Hepatocyte (in vitro differentiated cells): Measurements from ENCODE around the gene SH3YL1. TPM values are rescaled to one million over a fixed set of nuclear protein-coding genes. Genes with fewer than 3 reads are reported as not detected.

ENCODE experiments used
- DNase-seq: peaks from one replicate; pipeline ENCODE4 v3.0.0-alpha.2; 2016; ENCODE audit warnings: low spot score
- H2AFZ ChIP-seq: fragments of 200-600 bp; sonication (generic); 2 replicates; pipeline ENCODE4 v1.6.0; 2016; ENCODE audit warnings: antibody characterized with exemption, mild to moderate bottlenecking
- H3K27ac ChIP-seq: fragments of 200-600 bp; sonication (generic); 2 replicates; pipeline ENCODE4 v1.5.1; 2016; ENCODE audit warnings: mild to moderate bottlenecking
- H3K27me3 ChIP-seq: fragments of 200-600 bp; sonication (generic); 2 replicates; pipeline ENCODE4 v1.6.1; 2016
- H3K36me3 ChIP-seq: fragments of 200-600 bp; sonication (generic); replicated peaks from 2 replicates; pipeline ENCODE4 v1.5.1; 2016; ENCODE audit warnings: low read depth; ENCODE audit not compliant: insufficient read depth
- H3K4me1 ChIP-seq: fragments of 200-600 bp; sonication (generic); 2 replicates; pipeline ENCODE4 v1.5.1; 2016; ENCODE audit warnings: mild to moderate bottlenecking, moderate library complexity; ENCODE audit not compliant: insufficient read depth
- H3K4me2 ChIP-seq: fragments of 200-600 bp; sonication (generic); 2 replicates; pipeline ENCODE4 v1.6.0; 2016
- H3K4me3 ChIP-seq: fragments of 200-600 bp; sonication (generic); 2 replicates; pipeline ENCODE4 v1.5.1; 2016; ENCODE audit warnings: mild to moderate bottlenecking
- H3K79me2 ChIP-seq: fragments of 200-600 bp; sonication (generic); 2 replicates; pipeline ENCODE4 v1.6.0; 2017; ENCODE audit warnings: mild to moderate bottlenecking
- H3K9me2 ChIP-seq: fragments of 200-600 bp; sonication (generic); replicated peaks from 2 replicates; pipeline ENCODE4 v1.6.0; 2017; ENCODE audit warnings: mild to moderate bottlenecking; ENCODE audit not compliant: insufficient read depth
- H3K9me3 ChIP-seq: fragments of 200-600 bp; sonication (generic); 2 replicates; pipeline ENCODE4 v1.5.1; 2016; ENCODE audit warnings: low read depth, mild to moderate bottlenecking
- H4K20me1 ChIP-seq: fragments of 200-600 bp; sonication (generic); 2 replicates; pipeline ENCODE4 v1.6.0; 2016; ENCODE audit warnings: mild to moderate bottlenecking; ENCODE audit not compliant: insufficient read depth, poor library complexity, severe bottlenecking
- CTCF ChIP-seq: fragments of 200-600 bp; sonication (generic); IDR thresholded peaks from 2 replicates; pipeline ENCODE4 v1.5.1; 2016; ENCODE audit warnings: antibody characterized with exemption, mild to moderate bottlenecking; ENCODE audit not compliant: poor library complexity
- EZH2 ChIP-seq: fragments of 200-600 bp; sonication (generic); IDR thresholded peaks from 2 replicates; pipeline ENCODE4 v1.6.1; 2016; ENCODE audit warnings: antibody characterized with exemption, mild to moderate bottlenecking, borderline replicate concordance
- EZH2phosphoT487 ChIP-seq: fragments of 200-600 bp; sonication (generic); IDR thresholded peaks from one replicate; pipeline ENCODE4 v1.6.1; 2018; ENCODE audit warnings: antibody characterized with exemption, mild to moderate bottlenecking, low read depth, moderate library complexity; ENCODE audit not compliant: unreplicated experiment, severe bottlenecking
- WGBS: methylation state at CpG from one replicate; pipeline ENCODE4 v1.1.6; 2016; ENCODE audit warnings: low lambda C conversion rate; ENCODE audit errors: missing lambda C conversion rate; 5-methylcytosine and 5-hydroxymethylcytosine counted together
- polyA plus RNA-seq: library from polyadenylated mRNA; unstranded; fragments of >200 nt; fragmentation: Nextera tagmentation; extraction: Ambion mirVana; gene quantifications from 2 replicates; pipeline ENCODE4 v1.2.1, GENCODE V29; 2016
- total RNA-seq: library from RNA; depleted of rRNA; stranded (reverse); fragments of >200 nt; gene quantifications from 2 replicates; pipeline ENCODE4 v1.2.3, GENCODE V29; 2014

SH3YL1 gene
- total and polyA plus RNA-seq, 2 experiments from 2014 or later: 36.3 to 99.8 TPM

GRCh38 chr2:257429-257828, 6.4 kb downstream of the SH3YL1 start:
- H3K4me1 ChIP-seq: peaks cover 19% of the 10 kb centered on the region
- H3K9me3 ChIP-seq: no peaks in the 10 kb centered on the region
- peaks cover 57% of the 10 kb centered on the region for H3K79me2 ChIP-seq
- no peak for TF ChIP-seq CTCF
- H2AFZ ChIP-seq: no peak overlapping the region
- H3K27ac ChIP-seq: no peak overlapping the region
- no peak overlapping the region for H3K4me3 ChIP-seq
- no peaks in the 10 kb centered on the region for H3K27me3 ChIP-seq
- H3K4me2 ChIP-seq: no peak overlapping the region
- 95% methylated on average over 3 of the region's 3 CpGs for WGBS
- H3K9me2 ChIP-seq: no peaks in the 10 kb centered on the region
- H4K20me1 ChIP-seq: no peaks in the 10 kb centered on the region
- no peaks in the 10 kb centered on the region for H3K36me3 ChIP-seq
- DNase-seq: no peak

- no peak overlapping the region for H2AFZ ChIP-seq
- H3K36me3 ChIP-seq: no peaks in the 10 kb centered on the region
- no peak overlapping the region for H3K4me2 ChIP-seq
- no peak for TF ChIP-seq CTCF
- no peak for TF ChIP-seq EZH2
- no peak for TF ChIP-seq EZH2phosphoT487
- H3K4me3 ChIP-seq: no peak overlapping the region
- no peak overlapping the region for H3K27ac ChIP-seq
- H3K27me3 ChIP-seq: no peaks in the 10 kb centered on the region
- H4K20me1 ChIP-seq: no peaks in the 10 kb centered on the region
- 89% methylated on average over 3 of the region's 3 CpGs for WGBS
- no peaks in the 10 kb centered on the region for H3K9me3 ChIP-seq
- no peak for DNase-seq
- H3K4me1 ChIP-seq: peaks cover 10% of the 10 kb centered on the region
- H3K9me2 ChIP-seq: no peaks in the 10 kb centered on the region
- H3K79me2 ChIP-seq: peaks cover 45% of the 10 kb centered on the region
Observed at GRCh38 chr2:256094-256493, 7.7 kb downstream of the SH3YL1 start.

DNA sequence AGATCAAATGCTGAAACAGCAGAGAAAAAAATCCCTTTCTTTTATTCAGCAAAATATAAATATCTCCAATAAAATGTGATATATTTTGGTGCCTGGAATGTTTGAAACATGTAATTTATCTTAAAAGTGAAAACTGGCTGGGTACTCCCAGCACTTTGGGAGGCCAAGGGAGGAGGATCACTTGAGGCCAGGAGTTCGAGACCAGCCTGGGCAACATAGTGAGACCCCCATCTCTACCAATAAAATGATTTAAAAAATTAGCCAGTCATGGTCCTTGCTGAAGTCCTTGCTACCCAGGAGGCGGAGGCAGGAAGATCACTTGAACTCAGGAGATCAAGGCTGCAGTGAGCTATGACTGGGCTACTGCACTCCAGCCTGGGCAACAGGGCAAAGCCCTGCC, 8.6 kb downstream of the SH3YL1 start:
- no peaks in the 10 kb centered on the region for H3K36me3 ChIP-seq
- no peaks in the 10 kb centered on the region for H3K9me3 ChIP-seq
- H3K4me1 ChIP-seq: peaks cover 4% of the 10 kb centered on the region
- no peak overlapping the region for H3K4me3 ChIP-seq
- no peaks in the 10 kb centered on the region for H4K20me1 ChIP-seq
- no peaks in the 10 kb centered on the region for H3K27me3 ChIP-seq
- peaks cover 42% of the 10 kb centered on the region for H3K79me2 ChIP-seq
- H3K27ac ChIP-seq: no peak overlapping the region
- TF ChIP-seq EZH2 (no peak), EZH2phosphoT487 (no peak), CTCF (no peak)
- H3K4me2 ChIP-seq: no peak overlapping the region
- DNase-seq: no peak
- WGBS: 88% methylated on average over 2 of the region's 2 CpGs
- H3K9me2 ChIP-seq: no peaks in the 10 kb centered on the region
- no peak overlapping the region for H2AFZ ChIP-seq

DNA sequence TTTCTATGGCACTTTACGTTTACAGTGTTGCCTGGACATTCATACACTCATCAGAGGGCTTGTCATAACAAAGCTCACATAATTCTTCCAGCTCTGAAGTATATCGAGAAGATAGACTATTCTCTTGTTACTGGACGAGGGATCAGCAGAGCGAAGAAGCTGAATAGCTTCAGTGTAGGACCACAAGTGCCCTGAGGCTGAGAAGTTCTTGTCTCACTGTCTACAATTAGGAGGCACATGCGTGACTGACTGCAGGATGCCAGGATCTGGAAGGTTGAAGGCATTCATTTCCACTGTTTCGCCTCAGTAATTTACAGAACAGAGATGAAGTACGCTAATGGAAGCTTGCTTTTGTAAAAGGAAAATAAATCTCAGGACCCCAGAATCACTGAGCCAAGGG, 9.6 kb downstream of the SH3YL1 start:
- no peak for DNase-seq
- Histone ChIP-seq H3K9me3 (no peaks in the 10 kb centered on the region), H3K9me2 (no peaks in the 10 kb centered on the region), H3K27ac (no peak overlapping the region), H2AFZ (no peak overlapping the region), H4K20me1 (no peaks in the 10 kb centered on the region), H3K4me2 (no peak overlapping the region), H3K79me2 (peaks cover 32% of the 10 kb centered on the region), H3K4me3 (no peak overlapping the region), H3K27me3 (no peaks in the 10 kb centered on the region), H3K4me1 (no peaks in the 10 kb centered on the region), H3K36me3 (no peaks in the 10 kb centered on the region)
- WGBS: 74% methylated on average over 7 of the region's 7 CpGs
- no peak for TF ChIP-seq EZH2
- no peak for TF ChIP-seq EZH2phosphoT487
- no peak for TF ChIP-seq CTCF
